ENCODE measurements around the gene PRODH.
"Not testable (repeated sequence)": the region's sequence is repeated elsewhere in the genome, so short reads cannot be mapped to it uniquely, and the experiment has no call there.

Gene PRODH

GRCh38 chr22:18905540-18906409 is 30.3 kb downstream of the PRODH start, which contains the start of gene DGCR6:
TSS of gene DGCR6 (plus strand) at chr22:18906320. CDS start at chr22:18906375, 55 bp downstream.
- DNase-seq, result no peak

- DNase-seq, result not testable (repeated sequence)
Observed at GRCh38 chr22:18896037-18896657, 39.9 kb downstream of the PRODH start.

DNA sequence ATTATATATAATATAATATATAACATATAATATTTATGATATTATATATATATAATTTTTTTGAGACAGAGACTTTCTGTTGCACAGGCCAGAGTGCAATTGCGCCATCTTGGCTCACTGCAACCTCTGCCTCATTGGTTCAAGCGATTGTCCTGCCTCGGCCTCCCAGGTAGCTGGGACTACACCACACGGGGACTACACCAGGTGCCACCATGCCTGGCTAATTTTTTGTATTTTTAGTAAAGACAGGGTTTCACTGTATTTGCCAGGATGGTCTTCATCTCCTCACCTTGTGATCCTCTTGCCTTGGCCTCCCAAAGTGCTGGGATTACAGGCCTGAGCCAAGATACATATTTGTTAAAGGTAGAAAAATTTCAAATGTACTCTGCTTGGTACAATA is 42.3 kb downstream of the PRODH start:
- not testable (repeated sequence) for DNase-seq

GRCh38 chr22:18890510-18891192 is 45.4 kb downstream of the PRODH start:
- DNase-seq, result not testable (repeated sequence)

DNA sequence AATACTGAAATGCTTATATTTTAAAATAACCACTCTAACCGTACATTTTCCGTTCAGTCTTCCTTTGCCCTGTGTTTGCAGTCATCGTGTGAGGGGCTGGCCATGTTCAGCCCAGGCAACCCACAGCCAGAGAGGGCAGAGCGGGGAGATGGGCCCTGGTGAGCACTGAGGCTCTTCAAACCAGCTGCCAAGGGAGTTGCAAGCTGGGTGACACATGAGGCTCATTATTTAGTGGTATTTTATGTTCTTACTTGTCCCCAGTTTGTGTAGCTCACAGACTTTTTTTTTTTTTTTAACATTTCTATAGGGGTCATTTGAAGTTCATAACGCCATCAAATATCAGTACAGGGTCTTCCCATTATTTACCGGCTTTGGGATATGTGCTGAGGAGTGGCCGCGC is 48.0 kb downstream of the PRODH start:
- no peak for DNase-seq

DNA sequence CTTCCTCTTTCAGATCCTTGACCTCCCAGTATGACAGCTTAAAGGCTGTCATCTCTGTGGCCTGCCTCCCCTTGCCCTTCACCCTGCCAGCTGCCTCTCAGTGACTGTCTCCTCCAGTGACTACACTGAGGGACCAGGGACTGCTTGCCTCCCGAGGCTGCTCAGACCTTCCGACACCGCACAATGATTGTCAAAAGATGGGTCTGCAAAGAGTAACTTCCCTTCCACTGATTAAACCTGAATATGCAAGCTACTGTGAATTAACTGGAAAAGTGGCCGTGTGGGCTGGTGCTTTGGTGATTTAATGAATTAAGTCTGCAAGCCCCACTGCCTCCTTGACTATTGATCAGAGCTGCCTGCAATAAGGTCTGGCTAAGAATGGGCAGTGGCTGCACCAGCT is 51.6 kb downstream of the PRODH start:
- DNase-seq, result not testable (repeated sequence)

- not testable (repeated sequence) for DNase-seq
Observed at GRCh38 chr22:18881260-18881659, 54.8 kb downstream of the PRODH start.

All from stimulated activated naive CD4-positive, alpha-beta T cell (primary cell).